ENCODE measurements around the gene PAPOLG.

- TF ChIP-seq MAFG (tag; conservative IDR thresholded peaks at IDR 0.05), result no peak
- TF ChIP-seq CTCF (IDR thresholded peaks at IDR 0.05 in 2 of 3, conservative IDR thresholded peaks at IDR 0.05 in 1 of 3; ENCODE audit: insufficient read depth in 2 of 3, low read depth in 1 of 3, low read length in 3 of 3), result no peak
- TF ChIP-seq RAD21 (CRISPR knock-in tag; conservative IDR thresholded peaks at IDR 0.05 in 1 of 2, IDR thresholded peaks at IDR 0.05 in 1 of 2), result no peak
- no peak for TF ChIP-seq BHLHE40 (IDR thresholded peaks at IDR 0.05; ENCODE audit: low read length)
These were observed 17.4 kb upstream of the PAPOLG start for GRCh38 chr2:60738679-60739078.
